ENCODE measurements around the gene ATL3.
"Not testable (repeated sequence)": the region's sequence is repeated elsewhere in the genome, so short reads cannot be mapped to it uniquely, and the experiment has no call there.

ATL3 gene

DNA sequence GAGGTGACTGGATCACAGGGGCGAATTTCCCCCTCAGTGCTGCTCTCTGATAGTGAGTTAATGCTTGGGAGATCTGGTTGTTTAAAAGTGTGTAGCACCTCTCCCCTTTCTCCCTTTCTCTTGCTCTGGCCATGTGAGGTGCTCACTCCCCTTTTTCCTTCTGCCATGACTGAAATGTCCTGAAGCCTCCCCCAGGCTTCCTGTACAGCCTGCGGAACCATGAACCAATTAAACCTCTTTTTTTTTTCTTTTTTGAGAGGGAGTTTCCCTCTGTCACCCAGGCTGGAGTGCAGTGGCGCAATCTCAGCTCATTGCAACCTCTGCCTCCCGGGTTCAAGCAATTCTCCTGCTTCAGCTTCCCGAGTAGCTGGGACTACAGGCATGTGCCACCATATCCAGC lies 53.5 kb downstream of the ATL3 start:
- H3K36me3 Mint-ChIP-seq (ENCODE audit: low read depth); H3K4me1 Mint-ChIP-seq (ENCODE audit: low read depth); H3K9me3 Mint-ChIP-seq; H3K27me3 Mint-ChIP-seq (ENCODE audit: low read depth); H3K4me3 Mint-ChIP-seq; H3K27ac Mint-ChIP-seq: not testable (repeated sequence)

DNA sequence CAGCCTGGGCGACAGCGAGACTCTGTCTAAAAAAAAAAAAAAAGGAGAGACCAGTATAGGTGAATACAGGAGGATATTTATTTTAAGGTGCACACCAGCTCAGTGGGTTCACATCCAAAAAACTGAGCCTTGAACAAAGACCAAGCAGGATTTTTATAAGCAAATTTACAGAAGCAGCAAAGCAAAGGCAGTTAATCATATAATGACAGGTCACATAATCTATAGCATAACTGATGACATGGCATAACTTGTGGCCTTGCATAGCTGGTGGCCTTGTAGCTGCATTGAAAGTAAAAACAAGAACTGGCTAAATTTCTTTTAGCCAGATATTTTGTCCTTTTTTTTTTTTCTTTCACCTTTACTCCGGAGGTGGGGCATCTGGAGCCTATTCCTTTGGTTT lies 54.2 kb downstream of the ATL3 start:
- Mint-ChIP-seq H3K36me3 (ENCODE audit: low read depth) (no peaks in the 10 kb centered on the region), H3K9me3 (no peaks in the 10 kb centered on the region), H3K4me3 (no peak overlapping the region), H3K27me3 (ENCODE audit: low read depth) (peaks cover 4% of the 10 kb centered on the region), H3K27ac (no peak overlapping the region), H3K4me1 (ENCODE audit: low read depth) (peaks cover 9% of the 10 kb centered on the region)

DNA sequence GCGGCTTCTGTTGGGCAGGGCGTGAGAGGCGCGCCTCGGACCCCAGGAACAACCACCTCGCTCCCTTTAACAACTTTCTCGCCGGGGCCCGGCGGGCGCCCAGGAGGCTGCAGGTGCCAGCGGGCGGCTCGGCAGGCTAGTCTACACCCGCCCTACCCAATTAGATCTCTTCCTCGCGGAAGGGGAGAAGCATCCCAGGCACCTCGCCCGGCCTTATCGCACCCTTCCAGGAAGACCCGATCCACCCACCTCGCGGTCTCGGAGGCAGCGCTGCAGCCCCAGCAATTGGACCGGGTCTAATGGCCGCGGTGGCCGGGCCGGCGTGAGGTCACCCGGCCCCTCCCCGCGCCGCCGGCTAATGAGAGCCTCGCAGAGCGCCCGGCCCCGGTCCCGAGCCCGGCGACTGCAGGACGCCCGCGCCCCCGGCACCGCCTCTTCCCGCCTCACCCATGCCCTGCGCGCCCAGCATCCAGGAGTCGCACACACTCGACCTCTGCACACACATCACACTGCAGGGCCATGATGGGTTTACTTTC lies 57.0 kb downstream of the ATL3 start, which contains the start of gene PLAAT3:
Gene PLAAT3 (minus strand): TSS at position 298 of the 536 bp plus-strand sequence. CDS start 419 bp downstream, outside the sequence.
- Mint-ChIP-seq H3K27ac (no peak within 1 kb of the TSS), H3K9me3 (no peaks in the 10 kb centered on the region), H3K4me3 (peak within 1 kb of the TSS; percentile 79)

DNA sequence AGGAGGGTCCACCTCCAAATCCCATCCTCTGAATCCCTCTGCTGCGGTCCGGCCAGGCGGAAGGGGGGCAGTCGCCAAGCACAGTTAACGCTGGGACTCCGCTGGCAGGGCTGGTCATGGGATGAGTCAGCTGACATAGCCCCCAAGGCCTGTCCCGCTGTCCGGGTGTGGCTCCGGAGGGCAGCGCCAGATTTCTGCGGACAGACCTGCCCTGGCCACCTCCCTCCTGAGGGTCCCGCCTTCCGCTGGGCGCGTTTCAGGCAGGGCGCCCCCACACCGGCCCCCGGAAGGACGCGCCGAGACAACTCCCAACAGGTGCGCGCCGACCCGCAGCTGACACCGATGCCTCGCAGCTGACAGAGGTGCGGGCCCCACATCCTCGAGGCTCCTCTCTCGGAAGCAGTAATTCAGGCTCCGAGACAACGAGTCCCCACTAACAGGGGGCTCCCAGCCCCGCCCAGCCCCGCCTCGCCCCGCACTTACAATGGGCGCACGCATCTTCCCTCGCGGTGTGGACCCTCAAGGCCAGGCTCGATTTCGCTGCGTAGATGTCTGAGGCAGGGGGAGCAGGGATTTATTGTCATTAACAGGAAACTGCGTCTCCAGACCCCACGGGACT lies 57.5 kb downstream of the ATL3 start:
- Mint-ChIP-seq H3K4me1 (ENCODE audit: low read depth) (peaks cover 7% of the 10 kb centered on the region), H3K27ac (no peak overlapping the region), H3K36me3 (ENCODE audit: low read depth) (no peaks in the 10 kb centered on the region), H3K4me3 (peak overlapping the region; percentile 79), H3K9me3 (no peaks in the 10 kb centered on the region), H3K27me3 (ENCODE audit: low read depth) (peaks cover 10% of the 10 kb centered on the region)

More for the DNA sequence above, 57.0 kb downstream of the ATL3 start, which contains the start of gene PLAAT3:
- H3K27me3 Mint-ChIP-seq (ENCODE audit: low read depth): peaks cover 10% of the 10 kb centered on the region
- H3K36me3 Mint-ChIP-seq (ENCODE audit: low read depth): no peaks in the 10 kb centered on the region
- peaks cover 7% of the 10 kb centered on the region for H3K4me1 Mint-ChIP-seq (ENCODE audit: low read depth)

DNA sequence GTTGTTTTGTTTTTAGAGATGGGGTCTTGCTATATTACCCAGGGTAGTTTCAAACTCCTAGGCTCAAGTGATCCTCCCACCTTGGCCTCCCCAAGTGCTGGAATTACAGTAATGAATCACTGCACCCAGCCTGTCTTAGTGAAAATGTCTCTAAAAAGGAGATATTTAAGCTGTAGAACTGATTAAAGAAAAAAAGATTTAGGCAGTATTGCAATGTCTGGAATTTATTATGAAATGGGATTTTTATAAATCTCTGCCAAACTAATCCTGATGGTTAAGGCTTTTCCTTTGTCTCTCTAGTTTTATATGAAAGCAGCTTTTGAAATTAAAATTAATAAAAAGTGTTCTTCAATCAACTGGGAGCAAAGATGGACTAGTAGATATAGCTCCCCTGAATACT lies 59.0 kb downstream of the ATL3 start:
- peaks cover 10% of the 10 kb centered on the region for H3K27me3 Mint-ChIP-seq (ENCODE audit: low read depth)
- peaks cover 7% of the 10 kb centered on the region for H3K4me1 Mint-ChIP-seq (ENCODE audit: low read depth)
- no peaks in the 10 kb centered on the region for H3K36me3 Mint-ChIP-seq (ENCODE audit: low read depth)
- H3K27ac Mint-ChIP-seq: no peak overlapping the region
- H3K4me3 Mint-ChIP-seq: no peak overlapping the region
- H3K9me3 Mint-ChIP-seq: no peaks in the 10 kb centered on the region

DNA sequence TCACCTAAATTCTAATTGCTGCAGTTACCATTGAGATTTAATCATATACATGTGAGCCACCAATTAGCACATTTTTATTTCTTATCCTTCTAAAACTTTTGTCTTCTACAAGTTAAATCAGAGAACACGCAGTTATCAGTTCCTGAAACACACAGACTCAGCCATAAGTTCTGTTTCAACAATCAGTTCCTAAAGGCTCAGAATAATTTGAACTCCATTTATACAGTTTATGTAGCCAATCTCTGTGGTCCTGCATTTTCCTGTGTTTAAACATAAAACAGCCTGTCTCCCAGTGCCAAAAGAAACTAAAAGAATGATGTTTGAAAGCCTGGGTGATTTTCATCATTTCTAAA lies 59.8 kb downstream of the ATL3 start:
- no peaks in the 10 kb centered on the region for H3K9me3 Mint-ChIP-seq
- H3K4me1 Mint-ChIP-seq (ENCODE audit: low read depth): peaks cover 7% of the 10 kb centered on the region
- H3K27ac Mint-ChIP-seq: no peak overlapping the region
- H3K36me3 Mint-ChIP-seq (ENCODE audit: low read depth): no peaks in the 10 kb centered on the region
- peaks cover 10% of the 10 kb centered on the region for H3K27me3 Mint-ChIP-seq (ENCODE audit: low read depth)
- H3K4me3 Mint-ChIP-seq: no peak overlapping the region

DNA sequence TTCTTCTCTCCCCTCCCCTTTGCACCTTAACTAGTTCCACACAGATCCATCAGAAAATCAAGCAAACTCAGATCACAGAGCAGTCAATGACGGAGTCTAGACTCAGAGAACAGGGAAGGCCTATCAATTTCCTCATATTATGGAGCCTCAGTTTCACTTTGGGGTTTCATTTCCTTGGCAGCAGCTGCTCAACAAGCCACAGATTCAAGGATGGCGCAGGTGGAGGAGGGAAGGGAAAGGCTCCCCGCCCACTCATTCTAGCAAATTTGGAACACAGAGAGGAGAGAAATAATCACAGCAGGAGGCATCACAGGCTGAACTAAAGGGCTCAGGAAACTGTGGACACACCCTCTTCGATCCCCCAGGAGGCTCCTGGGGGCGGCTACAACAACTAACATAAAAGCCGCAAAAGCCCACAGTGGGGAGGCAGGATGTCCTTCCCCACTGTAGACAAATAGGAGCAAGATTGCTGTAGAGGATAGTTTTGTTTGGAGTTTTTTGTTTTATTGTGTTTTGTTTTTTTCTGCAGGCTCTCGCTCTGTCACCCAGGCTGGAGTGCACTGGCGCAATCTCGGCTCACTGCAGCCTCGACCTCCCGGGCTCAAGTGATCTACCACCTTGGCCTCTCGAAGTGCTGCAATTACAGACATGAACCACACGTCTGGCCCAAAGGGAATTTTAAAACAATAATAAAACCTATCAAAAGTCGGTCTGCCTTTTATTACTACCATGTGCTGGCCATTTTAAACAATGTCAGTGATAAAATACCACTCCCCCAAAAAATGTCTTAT lies 60.4 kb downstream of the ATL3 start:
- no peaks in the 10 kb centered on the region for H3K36me3 Mint-ChIP-seq (ENCODE audit: low read depth)
- no peak overlapping the region for H3K27ac Mint-ChIP-seq
- no peak overlapping the region for H3K4me3 Mint-ChIP-seq
- H3K4me1 Mint-ChIP-seq (ENCODE audit: low read depth): peaks cover 7% of the 10 kb centered on the region
- no peaks in the 10 kb centered on the region for H3K9me3 Mint-ChIP-seq
- peaks cover 10% of the 10 kb centered on the region for H3K27me3 Mint-ChIP-seq (ENCODE audit: low read depth)

DNA sequence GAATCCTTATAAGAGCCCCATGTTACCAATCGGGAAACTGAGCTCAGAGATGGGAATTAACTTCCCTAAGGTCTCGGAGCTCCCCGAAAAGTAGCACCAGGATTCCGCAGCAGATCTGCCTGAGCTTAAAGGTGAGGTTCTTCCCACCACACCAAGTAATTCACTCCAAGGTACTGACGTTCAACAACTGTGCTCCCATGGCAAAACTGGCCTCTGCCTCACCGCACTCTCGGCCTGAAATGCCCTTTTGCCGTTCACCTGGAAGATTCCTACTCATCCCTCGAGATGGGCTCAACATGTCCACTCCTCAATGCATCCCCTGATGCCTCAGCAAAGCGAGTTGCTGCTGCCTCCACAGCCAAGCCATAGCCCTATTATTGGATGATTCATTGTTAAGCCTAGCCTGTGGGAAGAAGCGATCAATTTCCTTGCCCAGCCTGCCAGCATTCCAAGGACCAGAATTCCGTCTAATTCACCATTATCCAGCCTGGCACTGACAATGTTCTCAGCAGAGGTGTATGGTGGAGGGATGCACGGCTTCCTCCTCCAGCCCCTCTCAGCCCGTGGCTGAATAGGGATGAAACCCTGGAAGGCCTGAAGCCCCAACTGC lies 61.1 kb downstream of the ATL3 start:
- H3K4me1 Mint-ChIP-seq (ENCODE audit: low read depth): peaks cover 7% of the 10 kb centered on the region

DNA sequence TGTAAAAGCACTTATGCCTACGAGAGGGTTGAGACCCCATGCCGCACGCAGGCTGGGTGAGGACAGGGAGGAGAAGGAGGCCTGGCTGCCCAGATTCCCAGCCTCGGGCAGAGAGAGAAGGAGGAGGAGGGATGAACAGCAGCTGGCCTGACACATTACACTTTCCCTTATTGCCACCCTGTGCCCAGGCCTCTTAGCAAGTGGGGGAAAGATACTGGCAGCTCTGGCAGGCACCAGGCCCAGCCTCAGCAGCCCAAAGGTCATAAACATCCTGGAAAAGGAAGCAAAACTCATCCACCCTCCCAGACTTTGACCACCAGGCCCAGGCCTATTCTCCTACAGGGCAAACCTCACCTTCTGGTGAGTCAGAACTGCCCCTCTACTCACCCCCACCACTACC lies 61.6 kb downstream of the ATL3 start:
- Mint-ChIP-seq H3K4me3 (no peak overlapping the region), H3K9me3 (no peaks in the 10 kb centered on the region), H3K4me1 (ENCODE audit: low read depth) (peaks cover 6% of the 10 kb centered on the region), H3K36me3 (ENCODE audit: low read depth) (no peaks in the 10 kb centered on the region), H3K27ac (no peak overlapping the region), H3K27me3 (ENCODE audit: low read depth) (peaks cover 10% of the 10 kb centered on the region)

More for the DNA sequence above, 61.1 kb downstream of the ATL3 start:
- Mint-ChIP-seq H3K36me3 (ENCODE audit: low read depth) (no peaks in the 10 kb centered on the region), H3K27ac (no peak overlapping the region), H3K27me3 (ENCODE audit: low read depth) (peaks cover 10% of the 10 kb centered on the region), H3K9me3 (no peaks in the 10 kb centered on the region), H3K4me3 (no peak overlapping the region)

DNA sequence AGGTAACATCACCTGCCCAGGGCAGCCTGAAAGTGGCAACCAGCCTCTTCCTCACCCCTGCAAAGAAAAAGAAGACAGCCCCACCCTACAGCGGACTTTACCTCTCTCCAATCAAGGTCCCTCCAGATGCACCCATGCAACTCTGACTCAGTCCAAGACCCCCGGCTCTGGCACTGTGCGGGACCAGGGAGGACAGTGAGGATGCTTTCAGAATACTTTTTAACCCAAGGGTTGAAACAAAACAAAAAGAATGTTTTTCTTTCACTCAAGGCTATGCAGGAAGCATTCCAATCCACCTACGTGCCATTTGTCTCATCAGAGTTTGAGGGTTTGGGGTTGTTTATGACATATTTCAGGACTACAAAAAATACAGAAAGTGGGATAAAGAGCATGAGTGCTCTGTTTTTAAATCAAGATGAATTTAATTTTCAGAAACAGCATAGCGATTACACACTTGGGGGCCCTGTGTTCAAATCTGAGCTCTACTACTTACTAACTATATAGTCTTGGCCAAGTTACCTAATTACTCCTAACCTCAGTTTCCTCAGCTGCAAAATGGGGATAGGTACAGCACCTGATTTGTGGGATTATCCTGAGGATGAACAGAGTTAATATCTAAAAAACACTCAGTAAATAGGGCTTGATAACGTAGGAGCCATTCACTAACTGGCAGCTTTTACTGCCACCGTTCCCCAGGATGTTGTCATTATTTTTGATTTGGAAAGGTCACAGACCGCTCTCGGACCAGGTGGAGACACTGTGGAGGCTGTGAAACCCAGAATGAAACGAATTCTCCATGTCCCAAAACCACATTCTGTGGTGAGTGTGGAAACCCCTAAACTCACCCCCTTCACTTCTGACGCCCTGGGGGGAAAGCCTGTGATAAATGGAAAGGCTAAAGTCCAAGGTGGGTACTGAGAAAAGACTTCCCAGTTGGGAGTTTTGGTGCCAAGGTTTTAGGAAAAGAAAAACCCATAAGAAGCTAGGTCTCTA lies 62.5 kb downstream of the ATL3 start:
- Mint-ChIP-seq H3K27ac (no peak overlapping the region), H3K4me3 (no peak overlapping the region), H3K9me3 (no peaks in the 10 kb centered on the region), H3K36me3 (ENCODE audit: low read depth) (no peaks in the 10 kb centered on the region), H3K27me3 (ENCODE audit: low read depth) (peaks cover 10% of the 10 kb centered on the region), H3K4me1 (ENCODE audit: low read depth) (peaks cover under 1% of the 10 kb centered on the region)

DNA sequence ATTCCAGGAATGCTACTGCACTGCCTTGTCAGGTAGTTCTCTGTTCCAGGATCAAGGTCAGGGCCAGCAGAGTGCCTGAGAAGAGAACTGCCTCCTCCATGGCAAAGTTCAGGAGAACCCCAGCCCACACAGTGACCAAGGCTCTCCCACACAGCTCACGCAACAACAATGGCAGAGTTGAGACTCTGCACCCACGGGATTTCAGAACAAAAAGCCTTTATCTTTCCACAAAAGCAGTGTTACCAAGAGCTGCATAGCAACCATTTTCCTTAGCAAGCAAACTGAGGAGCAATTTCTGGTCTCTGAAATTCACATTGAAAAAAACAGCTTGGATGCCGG lies 68.0 kb downstream of the ATL3 start:
- Mint-ChIP-seq H3K36me3 (ENCODE audit: low read depth) (no peaks in the 10 kb centered on the region), H3K4me1 (ENCODE audit: low read depth) (no peaks in the 10 kb centered on the region), H3K27me3 (ENCODE audit: low read depth) (no peaks in the 10 kb centered on the region), H3K27ac (no peak overlapping the region), H3K4me3 (no peak overlapping the region), H3K9me3 (no peaks in the 10 kb centered on the region)

DNA sequence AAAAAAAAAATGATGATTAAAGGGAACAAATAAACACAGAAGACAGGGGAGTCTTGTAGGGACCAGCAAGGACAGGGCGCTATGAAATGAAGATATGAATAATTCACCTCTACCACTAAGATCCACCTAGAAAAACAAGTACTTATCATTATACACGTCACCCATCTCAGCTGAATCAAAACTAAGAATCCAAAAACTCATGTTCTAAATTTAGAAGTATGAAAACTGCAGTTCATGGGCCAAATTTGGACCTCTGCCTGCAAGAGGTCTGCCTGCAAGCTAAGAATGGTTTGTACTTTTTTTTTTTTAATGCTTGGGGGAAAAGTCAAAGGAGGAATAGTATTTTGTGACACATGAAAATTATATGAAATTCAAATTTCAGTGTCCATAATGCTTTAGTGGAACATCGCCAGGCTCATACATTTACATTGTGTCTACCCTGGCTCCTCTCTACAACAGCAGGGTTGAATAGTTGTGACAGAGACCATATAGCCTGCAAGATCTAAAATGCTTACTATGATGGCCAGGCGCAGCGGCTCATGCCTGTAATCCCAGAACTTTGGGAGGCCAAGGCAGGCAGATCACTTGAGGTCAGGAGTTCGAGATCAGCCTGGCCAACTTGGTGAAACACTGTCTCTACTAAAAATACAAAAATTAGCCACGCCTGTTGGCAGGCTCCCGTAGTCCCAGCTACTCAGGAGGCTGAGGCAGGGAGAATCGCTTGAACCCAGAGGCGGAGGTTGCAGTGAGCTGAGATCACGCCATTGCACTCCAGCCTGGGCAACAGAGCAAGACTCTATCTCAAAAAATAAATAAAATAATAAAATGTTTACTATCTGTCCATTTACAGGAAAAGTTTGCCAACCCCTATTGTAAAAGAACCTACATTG lies 68.6 kb downstream of the ATL3 start:
- H3K36me3 Mint-ChIP-seq (ENCODE audit: low read depth); H3K4me3 Mint-ChIP-seq; H3K27ac Mint-ChIP-seq; H3K27me3 Mint-ChIP-seq (ENCODE audit: low read depth); H3K4me1 Mint-ChIP-seq (ENCODE audit: low read depth); H3K9me3 Mint-ChIP-seq: not testable (repeated sequence)

Data from T-helper 1 cell treated with Interleukin-12 subunit alpha and Interleukin-12 subunit beta and Interleukin-4 antibody, amounts not matched to agents 30 μg/mL and 1 μg/mL, for 36 hours (primary cell).